Breast epithelium (tissue), 4 donors: Measurements from ENCODE around the gene SMARCA1. TPM values are rescaled to one million over a fixed set of nuclear protein-coding genes. Genes with fewer than 3 reads are reported as not detected.
"Not testable (repeated sequence)": the region's sequence is repeated elsewhere in the genome, so short reads cannot be mapped to it uniquely, and the experiment has no call there.

Experiments used
- DNase-seq, 2 donors: peaks; one replicate each; pipeline ENCODE4 v3.0.0-alpha.2; 2019; ENCODE audit warnings: low spot score in 2 of 2
- H3K27ac ChIP-seq, 2 donors: fragments of 200-600 bp; sonication (generic) in 1 of 2; one replicate each; pipeline ENCODE4 v1.5.1; 2016 to 2019; ENCODE audit warnings: mild to moderate bottlenecking in 1 of 2
- H3K27me3 ChIP-seq, 2 donors: fragments of 200-600 bp; sonication (generic) in 1 of 2; one replicate each; pipeline versions ENCODE4 v1.5.1 to v1.6.0; 2017 to 2019; ENCODE audit warnings: control low read depth in 1 of 2, mild to moderate bottlenecking in 1 of 2
- H3K36me3 ChIP-seq: fragments of 200-600 bp; one replicate; pipeline ENCODE4 v1.5.1; 2019
- H3K4me1 ChIP-seq, 2 donors: fragments of 200-600 bp; sonication (generic); one replicate each; pipeline ENCODE4 v1.5.1; 2016 to 2019; ENCODE audit warnings: control low read depth in 1 of 2
- H3K4me3 ChIP-seq, 3 donors: fragments of 200-600 bp; sonication (generic); 1 replicate in 2 of 3; 2 replicates in 1 of 3; pipeline ENCODE4 v1.5.1; 2016 to 2019; ENCODE audit warnings: mild to moderate bottlenecking in 3 of 3, moderate library complexity in 2 of 3
- H3K9me3 ChIP-seq, 2 donors: fragments of 200-600 bp; sonication (generic) in 1 of 2; one replicate each; pipeline ENCODE4 v1.5.1; 2016 to 2019; ENCODE audit warnings: control low read depth in 1 of 2
- POLR2A ChIP-seq: fragments of 450-650 bp; IDR thresholded peaks from one replicate; pipeline ENCODE4 v1.6.1; 2016; ENCODE audit warnings: antibody characterized with exemption, mild to moderate bottlenecking, moderate library complexity
- POLR2AphosphoS5 ChIP-seq, 3 donors: sonication (generic); formaldehyde crosslinking; IDR thresholded peaks; one replicate each; pipeline ENCODE4 v1.6.1; 2017; ENCODE audit warnings: antibody characterized with exemption in 3 of 3
- intact Hi-C: fragments of 100-400 bp; cut with DNase I; formaldehyde crosslinking; loops from one replicate; pipeline ENCODE4 v1.15.1; 2023; ENCODE audit warnings: low total_unique reads
- total RNA-seq, 3 donors: library from RNA; depleted of rRNA; stranded (reverse); fragments of >200 nt; gene quantifications; one replicate each; pipeline ENCODE4 v1.1.0, GENCODE V29; 2016
- TF ChIP-seq, protein P1 (sequence below), 3 donors: fragments of 450-650 bp; IDR thresholded peaks; one replicate each; pipeline ENCODE4 v1.5.1; 2016 to 2017; ENCODE audit warnings: antibody characterized with exemption in 3 of 3, mild to moderate bottlenecking in 3 of 3, moderate library complexity in 3 of 3

The SMARCA1 gene
- total RNA-seq, 3 donors from 2014 or later: 29.5 to 34.4 (median 33.4) TPM

DNA sequence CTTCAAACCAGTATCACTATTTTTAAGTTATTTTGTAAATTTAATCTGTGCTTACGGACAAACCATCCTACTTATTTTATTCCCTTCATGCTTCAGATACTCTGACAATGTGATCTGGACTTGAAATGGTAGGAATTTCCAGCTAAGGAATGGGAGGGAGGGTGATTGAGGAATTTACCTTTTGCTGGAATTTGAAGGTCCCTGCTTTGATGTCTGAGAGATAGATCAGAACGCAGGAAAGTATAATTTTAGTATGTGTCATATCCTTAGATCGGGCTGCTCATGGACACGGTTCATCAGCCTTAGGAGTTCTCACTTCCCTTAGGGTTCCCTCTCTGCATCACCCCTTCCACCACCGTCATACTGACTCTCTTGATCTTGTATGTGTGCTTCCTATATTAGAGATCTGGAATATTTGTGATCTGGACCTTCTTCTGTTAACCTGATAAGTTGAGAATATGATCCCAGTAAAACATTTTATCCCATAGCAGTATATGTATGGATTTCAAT lies 33.6 kb upstream of the SMARCA1 start:
- H3K27me3 ChIP-seq: peaks cover 0 to 35% of the 10 kb centered on the region in 2 donors
- H3K4me1 ChIP-seq: no peaks in the 10 kb centered on the region
- TF ChIP-seq POLR2A (no peak), POLR2AphosphoS5 (IDR thresholded peaks at IDR 0.05) (no peak)
- TF ChIP-seq, protein P1, sequence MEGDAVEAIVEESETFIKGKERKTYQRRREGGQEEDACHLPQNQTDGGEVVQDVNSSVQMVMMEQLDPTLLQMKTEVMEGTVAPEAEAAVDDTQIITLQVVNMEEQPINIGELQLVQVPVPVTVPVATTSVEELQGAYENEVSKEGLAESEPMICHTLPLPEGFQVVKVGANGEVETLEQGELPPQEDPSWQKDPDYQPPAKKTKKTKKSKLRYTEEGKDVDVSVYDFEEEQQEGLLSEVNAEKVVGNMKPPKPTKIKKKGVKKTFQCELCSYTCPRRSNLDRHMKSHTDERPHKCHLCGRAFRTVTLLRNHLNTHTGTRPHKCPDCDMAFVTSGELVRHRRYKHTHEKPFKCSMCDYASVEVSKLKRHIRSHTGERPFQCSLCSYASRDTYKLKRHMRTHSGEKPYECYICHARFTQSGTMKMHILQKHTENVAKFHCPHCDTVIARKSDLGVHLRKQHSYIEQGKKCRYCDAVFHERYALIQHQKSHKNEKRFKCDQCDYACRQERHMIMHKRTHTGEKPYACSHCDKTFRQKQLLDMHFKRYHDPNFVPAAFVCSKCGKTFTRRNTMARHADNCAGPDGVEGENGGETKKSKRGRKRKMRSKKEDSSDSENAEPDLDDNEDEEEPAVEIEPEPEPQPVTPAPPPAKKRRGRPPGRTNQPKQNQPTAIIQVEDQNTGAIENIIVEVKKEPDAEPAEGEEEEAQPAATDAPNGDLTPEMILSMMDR (IDR thresholded peaks at IDR 0.05): no peak
- H3K36me3 ChIP-seq: no peaks in the 10 kb centered on the region
- intact Hi-C loops: no loop called here
- no peak overlapping the region for H3K4me3 ChIP-seq
- H3K9me3 ChIP-seq: no peaks in the 10 kb centered on the region
- no peak for DNase-seq
- no peak overlapping the region for H3K27ac ChIP-seq

DNA sequence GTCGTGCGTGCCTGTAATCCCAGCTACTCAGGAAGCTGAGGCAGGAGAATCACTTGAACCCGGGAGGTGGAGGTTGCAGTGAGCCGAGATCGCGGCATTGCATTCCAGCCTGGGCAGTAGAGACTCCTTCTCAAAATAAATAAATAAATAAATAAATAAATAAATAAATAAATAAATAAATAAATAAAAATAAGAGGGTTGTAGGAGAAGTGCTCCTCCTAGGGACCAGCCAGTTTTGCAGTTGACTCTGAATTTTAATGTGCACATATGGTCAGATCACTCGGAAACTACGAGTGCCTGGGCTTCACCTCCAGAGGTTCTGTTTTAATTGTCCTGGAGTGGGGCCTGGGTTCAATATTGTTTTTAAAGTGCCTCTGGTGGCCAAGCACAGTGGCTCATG lies 31.5 kb upstream of the SMARCA1 start:
- H3K27ac ChIP-seq, intact Hi-C loops, H3K36me3 ChIP-seq, H3K4me1 ChIP-seq, H3K9me3 ChIP-seq, DNase-seq, H3K4me3 ChIP-seq: not testable (repeated sequence)
- H3K27me3 ChIP-seq: peaks cover 0 to 28% of the 10 kb centered on the region in 2 donors

DNA sequence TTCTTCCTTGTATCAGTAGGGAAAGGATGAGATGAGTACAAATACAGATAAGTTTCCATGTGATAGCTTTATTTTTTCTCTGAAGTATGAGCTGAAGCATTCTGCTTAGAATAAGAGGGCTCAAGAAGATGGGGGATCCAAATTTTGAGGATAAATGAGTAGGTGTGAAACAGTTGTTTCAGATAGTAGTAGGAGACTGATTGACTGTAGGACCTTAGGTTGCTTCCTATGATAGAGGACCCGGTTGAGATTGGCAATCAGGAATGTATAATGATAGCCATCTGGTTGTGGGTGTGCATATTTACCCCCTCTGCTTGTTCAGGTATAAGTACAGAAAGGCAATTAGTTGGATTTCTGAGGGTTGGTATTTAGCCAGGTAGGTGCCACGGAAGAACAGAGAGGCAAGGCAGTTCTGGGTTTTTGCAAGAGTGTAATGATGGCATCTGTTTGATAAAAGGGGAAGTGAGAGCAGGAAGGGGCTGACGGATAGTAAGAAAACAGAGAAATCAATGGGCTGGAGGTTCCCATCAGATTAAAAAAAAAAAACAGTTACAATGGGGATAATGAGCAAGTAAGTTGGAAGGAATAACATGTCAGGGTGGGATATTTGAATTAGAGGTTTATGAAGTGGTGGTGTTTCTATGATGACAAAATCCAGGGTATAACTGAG lies 30.5 kb upstream of the SMARCA1 start:
- Histone ChIP-seq H3K4me1 (no peaks in the 10 kb centered on the region), H3K27me3 (peaks cover 0 to 28% of the 10 kb centered on the region in 2 donors), H3K36me3 (no peaks in the 10 kb centered on the region), H3K4me3 (no peak overlapping the region), H3K9me3 (no peaks in the 10 kb centered on the region), H3K27ac (no peak overlapping the region)
- DNase-seq: no peak
- intact Hi-C loops: no loop called here
- no peak for TF ChIP-seq POLR2A
- TF ChIP-seq POLR2AphosphoS5 (IDR thresholded peaks at IDR 0.05): no peak
- TF ChIP-seq, protein P1 (IDR thresholded peaks at IDR 0.05): no peak

DNA sequence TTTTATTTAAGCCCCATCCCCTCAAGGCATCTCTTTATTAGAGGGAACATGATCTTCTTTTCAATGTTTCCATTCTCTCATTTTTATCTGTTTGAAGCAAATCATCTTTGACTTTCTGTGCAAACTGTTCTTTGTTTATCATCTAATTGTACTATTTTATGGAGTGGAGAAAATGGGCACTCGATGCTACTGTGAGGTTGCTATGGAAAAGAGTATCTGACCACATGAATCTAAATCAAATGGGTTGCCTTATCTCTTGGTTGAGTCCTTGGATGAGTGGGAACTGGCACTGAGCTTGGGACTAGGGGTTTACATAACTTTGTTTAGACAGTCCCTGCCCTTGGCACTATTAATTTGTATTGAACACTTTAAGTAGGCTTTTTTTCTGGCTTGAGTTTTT lies 25.8 kb upstream of the SMARCA1 start:
- H3K27me3 ChIP-seq: peaks cover 0 to 16% of the 10 kb centered on the region in 2 donors
- no peak overlapping the region for H3K27ac ChIP-seq
- no peak for DNase-seq
- H3K4me3 ChIP-seq: no peak overlapping the region
- H3K9me3 ChIP-seq: no peaks in the 10 kb centered on the region
- H3K36me3 ChIP-seq: no peaks in the 10 kb centered on the region
- no peaks in the 10 kb centered on the region for H3K4me1 ChIP-seq
- TF ChIP-seq, protein P1 (IDR thresholded peaks at IDR 0.05): no peak
- TF ChIP-seq POLR2AphosphoS5 (IDR thresholded peaks at IDR 0.05): no peak
- no peak for TF ChIP-seq POLR2A
- intact Hi-C loops: no loop called here

DNA sequence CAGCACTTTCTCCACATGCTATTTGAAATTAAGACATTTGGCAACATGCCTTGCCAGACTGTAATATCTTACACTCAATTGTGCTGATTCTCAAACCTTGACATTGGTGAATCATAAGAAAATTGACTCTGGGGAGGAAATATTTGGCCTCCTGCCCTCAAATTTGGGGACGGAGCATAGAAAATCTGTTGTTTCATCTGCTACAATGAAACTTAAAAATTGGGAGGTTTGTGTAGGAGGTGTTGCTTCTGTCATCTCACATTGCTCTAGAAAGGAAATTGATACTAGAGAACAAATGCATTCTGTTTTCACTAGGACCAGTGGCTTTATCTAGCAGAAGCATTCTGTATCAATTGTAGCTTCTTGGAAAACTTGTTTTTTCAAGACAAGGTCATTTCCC lies 22.1 kb upstream of the SMARCA1 start:
- Histone ChIP-seq H3K9me3 (no peaks in the 10 kb centered on the region), H3K27ac (no peak overlapping the region), H3K4me1 (no peaks in the 10 kb centered on the region), H3K27me3 (peaks cover 0 to 16% of the 10 kb centered on the region in 2 donors), H3K4me3 (no peak overlapping the region), H3K36me3 (no peaks in the 10 kb centered on the region)
- intact Hi-C loops: no loop called here
- TF ChIP-seq, protein P1 (IDR thresholded peaks at IDR 0.05): no peak
- no peak for TF ChIP-seq POLR2A
- no peak for DNase-seq
